ENCODE results near the gene NAT14.

NAT14 gene

DNA sequence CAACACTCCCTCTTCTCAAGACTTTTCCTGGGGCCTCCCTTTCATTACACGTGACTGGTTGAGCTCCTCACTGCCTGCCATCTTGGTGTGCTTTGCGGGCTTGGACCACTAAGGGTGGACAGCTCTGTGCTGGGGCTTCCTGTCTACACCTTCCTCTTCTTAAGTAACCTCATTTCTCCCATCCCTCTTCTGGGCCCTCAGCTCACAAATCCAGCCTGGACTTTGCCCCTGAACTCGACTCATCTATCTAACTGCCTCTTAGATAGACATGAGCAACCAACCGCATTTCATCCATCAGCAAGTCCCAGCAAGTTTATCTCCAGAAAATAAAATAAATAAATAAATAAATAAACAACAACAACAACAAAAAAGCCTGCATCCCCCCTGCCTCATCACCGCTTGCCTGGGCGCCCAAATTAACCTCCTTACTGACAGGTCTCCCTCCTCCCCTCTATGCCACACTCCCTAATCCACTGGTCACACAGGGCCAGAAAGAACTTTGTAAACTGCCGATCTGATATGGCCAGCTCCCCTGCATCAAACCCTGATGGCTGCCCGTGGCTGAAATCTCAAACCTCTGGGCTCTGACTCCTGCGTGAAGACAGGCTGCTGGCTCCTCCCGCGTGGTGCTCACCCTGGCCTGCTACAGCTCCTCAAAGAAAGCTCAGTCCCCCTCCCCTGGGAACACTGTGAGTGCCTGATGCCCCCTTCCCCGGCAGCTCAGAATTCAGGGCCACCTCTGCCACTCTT is 31.3 kb upstream of the NAT14 start:
- no peak for DNase-seq

- DNase-seq = peak; percentile 26
Observed at GRCh38 chr19:55454787-55455243, 30.2 kb upstream of the NAT14 start.

DNA sequence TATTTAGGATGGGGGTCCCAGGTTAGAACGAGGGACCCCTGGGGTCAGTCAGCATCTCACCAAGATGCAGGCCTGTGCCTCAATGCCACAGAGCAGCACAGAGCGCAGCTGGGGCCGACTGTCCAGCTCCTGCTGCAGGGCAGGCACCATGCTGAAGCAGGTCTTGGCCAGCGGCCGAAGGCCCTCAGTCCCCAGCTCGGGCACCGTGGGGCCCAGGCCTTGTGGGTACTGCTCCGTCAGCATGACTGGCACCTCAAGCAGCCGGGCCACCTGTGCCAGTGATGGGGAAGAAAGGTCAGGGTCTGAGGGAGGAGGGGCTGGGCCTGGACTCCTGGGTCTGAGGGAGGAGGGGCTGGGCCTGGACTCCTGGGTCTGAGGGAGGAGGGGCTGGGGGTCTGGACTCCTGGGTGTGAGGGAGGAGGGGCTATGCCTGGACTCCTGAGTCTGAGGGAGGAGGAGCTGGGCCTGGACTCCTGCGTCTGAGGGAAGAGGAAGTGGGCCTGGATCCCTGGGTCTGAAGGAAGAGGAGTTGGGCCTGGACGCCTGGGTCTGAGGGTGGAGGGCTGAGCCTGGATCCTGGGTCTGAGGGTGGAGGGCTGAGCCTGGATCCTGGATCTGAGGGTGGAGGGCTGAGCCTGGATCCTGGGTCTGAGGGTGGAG is 29.3 kb upstream of the NAT14 start:
- no peak for DNase-seq

DNA sequence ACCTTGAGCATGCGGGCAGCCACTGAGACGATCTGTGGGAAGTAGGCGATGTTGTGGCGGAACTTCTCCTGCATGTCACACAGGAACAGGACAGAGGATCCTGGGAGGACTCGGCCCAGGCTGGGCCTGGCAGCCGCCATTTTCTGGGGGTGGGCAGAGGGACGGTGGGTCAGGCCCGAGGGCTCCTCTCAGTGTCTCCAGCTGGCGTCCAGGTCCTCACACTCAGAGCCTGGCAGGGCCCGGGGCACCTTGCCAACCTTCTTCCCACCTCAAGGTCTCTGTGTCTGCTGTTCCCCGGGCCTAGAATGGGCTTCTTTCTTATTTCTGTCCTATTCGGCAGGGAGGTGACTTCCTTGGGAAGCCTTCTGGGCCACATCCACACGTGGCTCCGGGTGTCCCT is 28.6 kb upstream of the NAT14 start:
- DNase-seq = no peak

- no peak for DNase-seq
Observed at GRCh38 chr19:55457683-55458457, 27.1 kb upstream of the NAT14 start.

DNA sequence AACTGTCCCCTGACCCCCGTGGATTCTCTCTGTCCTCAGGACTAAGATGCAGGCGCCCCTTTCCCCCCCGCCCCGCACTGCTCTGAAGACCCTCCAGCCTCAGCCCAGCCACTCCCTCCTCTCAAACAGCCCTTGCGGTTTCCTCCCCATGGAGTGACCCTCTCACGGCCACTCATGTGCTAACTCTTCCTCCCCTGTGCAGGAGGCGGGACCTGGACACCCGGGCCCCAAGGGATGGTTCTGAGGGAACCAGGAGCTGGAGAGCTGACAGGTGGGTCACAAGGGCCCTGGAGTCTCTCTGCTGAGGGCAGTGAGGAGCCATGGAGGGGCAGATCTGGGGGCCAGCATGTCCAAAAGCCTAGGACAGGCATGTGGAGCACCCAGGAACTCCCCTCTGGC is 25.4 kb upstream of the NAT14 start:
- no peak for DNase-seq

DNA sequence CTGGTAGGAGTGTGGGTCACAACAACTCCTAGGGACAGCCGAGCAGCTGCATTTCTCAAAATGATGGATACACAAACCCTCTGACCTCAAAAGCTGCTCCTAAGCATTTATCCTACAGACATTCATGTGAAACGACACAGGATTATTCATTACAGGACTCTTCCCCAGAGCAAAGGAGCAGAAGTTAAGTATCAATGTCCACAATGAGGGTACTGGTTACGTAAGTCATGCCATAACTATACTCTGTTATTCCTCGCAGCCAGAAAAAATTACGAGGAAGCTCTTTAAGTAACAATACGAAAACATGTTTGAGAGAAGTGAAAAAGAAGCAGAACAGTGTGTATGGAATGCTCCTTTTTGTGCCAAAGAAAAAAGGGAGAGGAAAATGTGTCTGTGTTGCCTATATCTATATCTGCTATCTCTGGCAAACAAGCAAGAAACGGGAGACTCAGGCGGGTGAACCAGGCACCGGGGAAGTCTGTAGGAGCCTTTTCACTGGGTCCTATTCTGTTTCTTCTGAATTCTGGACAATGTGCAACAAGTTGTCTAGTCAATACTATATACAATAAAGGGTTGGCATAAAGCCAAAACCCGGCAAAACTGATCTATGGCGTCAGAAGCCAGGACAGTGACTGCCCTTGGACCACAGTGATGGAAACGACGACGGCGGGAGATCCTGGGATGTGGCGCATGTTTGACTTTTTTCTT is 24.9 kb upstream of the NAT14 start:
- peak; percentile 10 for DNase-seq

- peak; percentile 80 for DNase-seq
Observed at GRCh38 chr19:55460670-55461258, 24.2 kb upstream of the NAT14 start.

GRCh38 chr19:55461259-55461973 is 23.6 kb upstream of the NAT14 start, which contains the start of gene ISOC2:
Gene ISOC2 (minus strand): TSS chr19:55461642. CDS start chr19:55456486, 5,156 bp downstream.
- peak; percentile 100 for DNase-seq

- DNase-seq = peak; percentile 32
Observed at GRCh38 chr19:55461974-55462626, 22.9 kb upstream of the NAT14 start.

GRCh38 chr19:55462722-55463121 is 22.3 kb upstream of the NAT14 start:
- DNase-seq = no peak

GRCh38 chr19:55463583-55464031 is 21.4 kb upstream of the NAT14 start:
- DNase-seq = no peak

DNA sequence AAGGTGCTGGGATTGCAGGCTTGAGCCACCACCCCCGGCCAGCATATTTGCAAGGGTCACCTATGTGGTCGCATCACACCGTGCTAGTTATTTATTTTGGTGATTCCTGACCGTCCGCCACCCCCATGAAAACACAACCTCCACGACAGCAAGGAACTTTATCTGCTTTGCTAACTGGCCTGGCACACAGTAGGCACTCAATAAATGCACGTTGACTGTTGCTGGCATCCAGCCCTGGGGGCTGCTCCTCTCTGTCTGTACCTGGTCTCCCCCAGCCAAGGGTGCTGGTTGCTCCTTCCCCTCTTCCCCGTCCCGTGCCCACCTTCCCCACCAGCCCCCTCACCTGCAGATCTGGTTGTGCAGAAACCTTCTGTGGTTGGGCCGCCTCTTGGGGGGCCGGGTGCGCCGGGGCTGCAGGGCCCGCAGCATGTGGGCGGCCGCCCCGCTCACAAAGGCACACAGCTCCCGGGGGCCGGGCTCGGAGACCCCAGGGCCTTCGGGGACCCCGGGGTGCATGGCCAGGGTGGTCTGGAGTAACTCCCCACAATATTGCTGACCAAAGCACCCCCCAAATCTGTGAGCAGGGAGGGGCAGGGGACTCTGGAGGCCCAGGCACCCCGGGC is 20.8 kb upstream of the NAT14 start:
- no peak for DNase-seq

DNA sequence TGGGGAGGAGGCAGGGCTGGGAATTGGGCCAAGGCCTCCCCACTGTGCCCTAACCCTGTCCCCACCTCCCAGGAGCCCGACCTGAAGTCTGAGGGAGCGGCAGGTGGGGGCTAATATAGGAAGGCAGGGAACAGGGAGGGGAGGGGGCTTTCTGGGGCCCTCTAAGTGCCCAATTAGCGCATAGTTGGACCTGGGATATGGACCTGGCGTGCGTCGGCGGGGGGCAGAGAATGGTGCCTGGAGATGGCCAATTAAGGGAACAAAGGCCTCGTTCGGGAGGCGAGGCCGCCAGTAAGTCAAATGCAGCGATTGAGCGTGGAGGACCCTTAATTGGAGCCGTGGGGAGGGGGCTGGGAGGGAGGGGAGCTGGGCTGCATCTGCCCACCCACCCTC is 20.3 kb upstream of the NAT14 start, which contains the start of gene C19orf85:
C19orf85 (minus strand) TSS at position 90 of the 393 bp plus-strand sequence. CDS start 197 bp downstream, outside the sequence.
- DNase-seq = no peak

GRCh38 chr19:55465460-55466240 is 19.3 kb upstream of the NAT14 start:
- DNase-seq = no peak

GRCh38 chr19:55466241-55466614 is 18.8 kb upstream of the NAT14 start:
- no peak for DNase-seq

DNA sequence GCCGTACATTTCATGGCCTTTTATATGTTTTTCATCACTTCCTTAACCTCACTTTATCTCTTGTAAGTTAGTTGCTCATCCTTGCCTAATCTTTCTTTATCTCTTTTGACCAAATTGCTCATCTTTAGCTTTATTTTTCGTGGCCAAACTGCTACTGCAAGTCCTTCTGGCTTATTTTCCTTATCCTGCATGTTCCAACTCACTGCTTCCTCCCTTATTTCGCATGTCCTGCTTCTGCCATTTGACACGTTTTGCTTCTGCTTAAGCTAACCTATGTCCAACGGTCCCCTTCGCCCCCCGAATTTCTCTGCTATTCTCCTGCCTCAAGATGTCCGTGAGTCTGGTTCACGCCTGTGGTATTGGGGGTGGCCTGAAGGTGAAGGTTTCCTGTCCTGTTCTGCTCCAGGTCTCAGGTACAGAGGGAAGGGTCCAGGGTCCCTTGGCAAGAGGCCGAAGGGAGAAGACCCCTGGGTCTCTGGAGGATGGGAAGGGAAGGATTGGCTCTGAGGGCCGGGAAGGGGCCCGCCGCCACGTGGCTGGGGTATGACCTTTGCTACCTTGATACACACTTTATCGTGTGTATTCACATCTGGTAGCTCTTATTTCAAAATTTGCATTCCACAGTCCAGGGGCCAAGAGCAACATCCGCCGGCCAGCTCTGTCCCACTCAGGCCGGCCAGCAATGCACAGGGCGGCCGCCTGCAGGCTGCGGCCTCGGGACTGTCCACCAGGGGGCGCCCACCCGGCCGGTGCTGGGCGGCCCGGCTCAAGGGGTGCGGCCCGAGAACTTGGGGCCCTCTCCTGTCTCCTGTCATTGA is 17.5 kb upstream of the NAT14 start:
- peak; percentile 62 for DNase-seq

GRCh38 chr19:55468054-55468393 is 17.0 kb upstream of the NAT14 start:
- no peak for DNase-seq

DNA sequence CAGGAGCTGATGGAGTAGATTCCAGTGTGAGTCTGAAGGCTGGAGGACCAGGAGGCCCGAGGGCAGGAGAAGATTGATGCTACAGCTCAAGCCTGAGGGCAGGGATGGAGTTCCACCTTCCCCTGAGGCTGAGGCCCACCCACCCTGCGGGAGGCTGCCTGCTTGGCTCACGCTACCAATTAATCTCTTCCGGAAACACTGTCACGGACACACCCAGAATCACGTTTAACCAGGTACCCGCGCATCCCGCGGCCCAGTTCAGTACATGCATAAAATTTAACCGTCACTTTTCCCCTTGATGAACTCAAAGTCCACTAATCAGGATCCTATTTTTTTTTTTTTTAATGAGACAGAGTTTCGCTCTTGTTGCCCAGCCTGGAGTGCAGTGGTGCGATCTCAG is 13.7 kb upstream of the NAT14 start:
- DNase-seq = no peak
